Endothelial cell of umbilical vein (primary cell): ENCODE results near the gene UBE2E2. TPM values are rescaled to one million over a fixed set of nuclear protein-coding genes. Genes with fewer than 3 reads are reported as not detected.

Experiments
- BruUV-seq: library from RNA; stranded (reverse); fragments of 400-500 nt; replicated peaks from 2 replicates; lab custom pipeline; 2021; lab: Mats Ljungman, UMichigan
- CTCF ChIA-PET: fragments of 300-600, 350-600 bp; sonication (Branson Sonifier 250); formaldehyde crosslinking; loops from one replicate; lab custom pipeline; 2021; ENCODE audit warnings: antibody characterized with exemption, inconsistent platforms; lab: Charles Lee
- POLR2A ChIA-PET: fragments of 300-600, 350-600 bp; sonication (Branson Sonifier 250); formaldehyde crosslinking; loops from one replicate; lab custom pipeline; 2021; ENCODE audit warnings: antibody characterized with exemption, inconsistent platforms; lab: Charles Lee
- DNase-seq: peaks from one replicate; pipeline ENCODE4 v3.0.0-alpha.2; 2011; ENCODE audit warnings: low read depth, low spot score
- FAIRE-seq: peaks from 2 replicates; lab custom pipeline; 2011; peaks lifted over from hg19 to GRCh38; lab: Jason Lieb, UNC
- H2AFZ ChIP-seq: 2 replicates; pipeline ENCODE4 v1.6.0; 2012; ENCODE audit warnings: low read depth, low read length, control low read depth, inconsistent platforms
- H3K27ac ChIP-seq: 2 replicates; pipeline ENCODE4 v1.5.1; 2011; ENCODE audit warnings: low read depth, mild to moderate bottlenecking, control low read depth, low read length, moderate library complexity; ENCODE audit not compliant: insufficient read depth
- H3K27me3 ChIP-seq, 2 experiments: 2 replicates each; pipeline versions ENCODE4 v1.6.0 to v1.6.1; 2011; ENCODE audit warnings: low read length in 2 of 2, mixed read lengths in 1 of 2; ENCODE audit not compliant: control insufficient read depth in 2 of 2, insufficient read depth in 2 of 2
- H3K36me3 ChIP-seq, 2 experiments: 2 replicates in 1 of 2; 3 replicates in 1 of 2; pipeline ENCODE4 v1.5.1; 2011; ENCODE audit warnings: low read length in 2 of 2, mild to moderate bottlenecking in 1 of 2, moderate library complexity in 1 of 2; ENCODE audit not compliant: control insufficient read depth in 2 of 2, insufficient read depth in 2 of 2; ENCODE audit errors: extremely low read depth in 1 of 2
- H3K4me1 ChIP-seq: 3 replicates; pipeline ENCODE4 v1.5.1; 2011; ENCODE audit warnings: mild to moderate bottlenecking, low read length; ENCODE audit not compliant: control insufficient read depth, insufficient read depth; ENCODE audit errors: extremely low read depth
- H3K4me2 ChIP-seq: 2 replicates; pipeline ENCODE4 v1.6.1; 2011; ENCODE audit warnings: low read length, control low read depth, mixed read lengths; ENCODE audit not compliant: insufficient read depth
- H3K4me3 ChIP-seq, 3 experiments: fragments of 200-600 bp in 1 of 3; sonication (generic), shearing (Covaris generic) in 1 of 3; replicated peaks in 1 of 3; 2 replicates each; pipeline ENCODE4 v1.5.1; 2011 to 2016; ENCODE audit warnings: control low read depth in 3 of 3, low read length in 3 of 3, mild to moderate bottlenecking in 2 of 3, inconsistent platforms in 1 of 3, low read depth in 1 of 3, moderate library complexity in 1 of 3; ENCODE audit not compliant: insufficient read depth in 1 of 3
- H3K79me2 ChIP-seq: 2 replicates; pipeline ENCODE4 v1.6.0; 2012; ENCODE audit warnings: low read length, inconsistent platforms; ENCODE audit not compliant: control insufficient read depth, insufficient read depth
- H3K9ac ChIP-seq: replicated peaks from 2 replicates; pipeline ENCODE3; 2011; ENCODE audit warnings: low read length, control low read depth; ENCODE audit not compliant: insufficient read depth; ENCODE audit errors: extremely low read depth
- H3K9me1 ChIP-seq: replicated peaks from 3 replicates; pipeline ENCODE4 v1.6.0; 2011; ENCODE audit warnings: mild to moderate bottlenecking, low read length; ENCODE audit not compliant: control insufficient read depth, insufficient read depth; ENCODE audit errors: extremely low read depth
- H3K9me3 ChIP-seq: replicated peaks from 2 replicates; pipeline ENCODE4 v1.5.1; 2012; ENCODE audit warnings: low read length, inconsistent platforms; ENCODE audit not compliant: control insufficient read depth, insufficient read depth
- H4K20me1 ChIP-seq: replicated peaks from 2 replicates; pipeline ENCODE3; 2011; ENCODE audit warnings: mild to moderate bottlenecking, low read length; ENCODE audit not compliant: control insufficient read depth, insufficient read depth; ENCODE audit errors: extremely low read depth
- EZH2 ChIP-seq: IDR thresholded peaks from 2 replicates; pipeline ENCODE4 v1.6.1; 2012; ENCODE audit warnings: borderline replicate concordance, low read depth, mild to moderate bottlenecking, moderate library complexity, low read length, inconsistent platforms; ENCODE audit not compliant: severe bottlenecking
- FOS ChIP-seq: IDR thresholded peaks from 2 replicates; pipeline ENCODE4 v1.6.1; 2011; ENCODE audit warnings: mild to moderate bottlenecking, low read length, moderate library complexity, borderline replicate concordance; ENCODE audit not compliant: insufficient read depth
- GATA2 ChIP-seq: IDR thresholded peaks from 2 replicates; pipeline ENCODE4 v1.7.0; 2011; ENCODE audit warnings: low read depth, mild to moderate bottlenecking, moderate library complexity, mixed read lengths, low read length; ENCODE audit not compliant: insufficient read length, insufficient read depth
- JUN ChIP-seq: IDR thresholded peaks from 2 replicates; pipeline ENCODE4 v1.6.1; 2011; ENCODE audit warnings: borderline replicate concordance, low read depth; ENCODE audit not compliant: insufficient read length, insufficient read depth
- MYC ChIP-seq: IDR thresholded peaks from one replicate; pipeline ENCODE4 v1.6.1; 2011; ENCODE audit warnings: mild to moderate bottlenecking, low read depth, low read length
- POLR2A ChIP-seq: IDR thresholded peaks from 2 replicates; pipeline ENCODE4 v1.6.1; 2012; ENCODE audit warnings: low read depth, mild to moderate bottlenecking, control low read depth, low read length
- POLR2AphosphoS5 ChIP-seq: IDR thresholded peaks from 2 replicates; pipeline ENCODE4 v1.6.1; 2012; ENCODE audit warnings: low read depth, mild to moderate bottlenecking, control low read depth, low read length, moderate library complexity; ENCODE audit not compliant: insufficient read depth
- dilution Hi-C: fragments of 300-500 bp; cut with MboI; formaldehyde crosslinking; loops from one replicate; pipeline ENCODE4 v1.15.0; 2019; ENCODE audit warnings: low sequenced_read_pairs; ENCODE audit not compliant: extremely low pct_ligation_motif_present
- intact Hi-C: fragments of 100-400 bp; cut with micrococcal nuclease; formaldehyde crosslinking; loops from one replicate; pipeline ENCODE4 v1.10.0; 2022
- polyA plus RNA-seq, 4 experiments: library from polyadenylated mRNA; depleted of rRNA in 3 of 4; stranded (reverse) in 3 of 4; unstranded in 1 of 4; fragments of >200 nt; gene quantifications; 2 replicates each; pipeline versions ENCODE4 v1.2.1 to v1.2.3, GENCODE V29; 2011 to 2012; ENCODE audit warnings: missing spikeins in 1 of 4
- total RNA-seq: library from RNA; stranded (reverse); gene quantifications from 2 replicates; pipeline ENCODE4 v1.2.3, GENCODE V29; 2021
- TF ChIP-seq, protein P1 (sequence below): IDR thresholded peaks from 2 replicates; pipeline ENCODE4 v1.6.1; 2011; ENCODE audit not compliant: insufficient read depth, insufficient read length
- TF ChIP-seq, protein P2 (sequence below), 2 donors: IDR thresholded peaks; 1 replicate in 1 of 2; 2 replicates in 1 of 2; pipeline ENCODE4 v1.5.1; 2011; ENCODE audit warnings: low read length in 2 of 2, mild to moderate bottlenecking in 2 of 2, moderate library complexity in 2 of 2, control low read depth in 1 of 2, inconsistent platforms in 1 of 2, low read depth in 1 of 2; ENCODE audit not compliant: insufficient read depth in 1 of 2; ENCODE audit errors: extremely low read depth in 1 of 2

The UBE2E2 gene
- total and polyA plus RNA-seq, 2 donors (not counting 3 experiments of a cell fraction or from before 2014, with no cell fraction given): 37.0 to 45.4 TPM

DNA sequence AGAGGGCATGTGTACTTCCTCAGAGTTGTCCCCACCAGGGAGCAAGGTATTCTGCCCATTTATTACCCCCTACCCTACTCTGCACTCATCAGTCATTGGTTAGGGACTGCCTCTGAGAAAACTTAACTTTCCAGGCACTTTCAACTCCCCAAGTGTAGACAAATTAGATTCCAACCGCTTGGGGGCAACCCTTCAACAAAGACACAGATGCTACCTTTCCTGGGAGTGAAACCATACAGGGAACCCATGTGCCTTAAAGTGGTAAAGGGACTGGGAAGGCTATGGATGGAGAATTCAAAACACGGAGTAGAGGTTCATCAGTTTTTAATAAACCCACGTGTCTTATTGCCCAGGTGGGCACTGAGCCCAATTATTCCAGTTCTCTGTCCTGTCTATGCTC is 19.4 kb upstream of the UBE2E2 start:
- CTCF ChIA-PET: no interaction called here
- peak; percentile 56 for DNase-seq
- H3K36me3 ChIP-seq: no peaks in the 10 kb centered on the region
- H3K4me2 ChIP-seq: no peak overlapping the region
- no peaks in the 10 kb centered on the region for H3K9me3 ChIP-seq
- H3K9me1 ChIP-seq: no peaks in the 10 kb centered on the region
- no peaks in the 10 kb centered on the region for H3K79me2 ChIP-seq
- no TSS peak for BruUV-seq
- dilution Hi-C loops: no loop called here
- no peak overlapping the region for H3K4me3 ChIP-seq
- FAIRE-seq: peak; percentile 71
- no peaks in the 10 kb centered on the region for H4K20me1 ChIP-seq
- no peak overlapping the region for H3K9ac ChIP-seq
- no peak overlapping the region for H2AFZ ChIP-seq
- no peaks in the 10 kb centered on the region for H3K4me1 ChIP-seq
- peaks cover 0 to 5% of the 10 kb centered on the region in 2 experiments for H3K27me3 ChIP-seq
- H3K27ac ChIP-seq: no peak overlapping the region
- POLR2A ChIA-PET: no interaction called here
- TF ChIP-seq, protein P1, sequence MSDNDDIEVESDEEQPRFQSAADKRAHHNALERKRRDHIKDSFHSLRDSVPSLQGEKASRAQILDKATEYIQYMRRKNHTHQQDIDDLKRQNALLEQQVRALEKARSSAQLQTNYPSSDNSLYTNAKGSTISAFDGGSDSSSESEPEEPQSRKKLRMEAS: no peak
- TF ChIP-seq, protein P2, sequence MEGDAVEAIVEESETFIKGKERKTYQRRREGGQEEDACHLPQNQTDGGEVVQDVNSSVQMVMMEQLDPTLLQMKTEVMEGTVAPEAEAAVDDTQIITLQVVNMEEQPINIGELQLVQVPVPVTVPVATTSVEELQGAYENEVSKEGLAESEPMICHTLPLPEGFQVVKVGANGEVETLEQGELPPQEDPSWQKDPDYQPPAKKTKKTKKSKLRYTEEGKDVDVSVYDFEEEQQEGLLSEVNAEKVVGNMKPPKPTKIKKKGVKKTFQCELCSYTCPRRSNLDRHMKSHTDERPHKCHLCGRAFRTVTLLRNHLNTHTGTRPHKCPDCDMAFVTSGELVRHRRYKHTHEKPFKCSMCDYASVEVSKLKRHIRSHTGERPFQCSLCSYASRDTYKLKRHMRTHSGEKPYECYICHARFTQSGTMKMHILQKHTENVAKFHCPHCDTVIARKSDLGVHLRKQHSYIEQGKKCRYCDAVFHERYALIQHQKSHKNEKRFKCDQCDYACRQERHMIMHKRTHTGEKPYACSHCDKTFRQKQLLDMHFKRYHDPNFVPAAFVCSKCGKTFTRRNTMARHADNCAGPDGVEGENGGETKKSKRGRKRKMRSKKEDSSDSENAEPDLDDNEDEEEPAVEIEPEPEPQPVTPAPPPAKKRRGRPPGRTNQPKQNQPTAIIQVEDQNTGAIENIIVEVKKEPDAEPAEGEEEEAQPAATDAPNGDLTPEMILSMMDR (IDR thresholded peaks at IDR 0.05; ENCODE audit: extremely low read depth in 1 of 2, insufficient read depth in 1 of 2, low read depth in 1 of 2, low read length in 2 of 2): peak; percentile 35 to 50
- intact Hi-C loops: loop anchor here (1.0 to 5.0 kb wide), 2 partner anchors 578 to 694 kb away; no protein-coding TSS in a partner anchor

GRCh38 chr3:23185861-23186260 is 17.3 kb upstream of the UBE2E2 start:
- H3K9me1 ChIP-seq: no peaks in the 10 kb centered on the region
- H3K79me2 ChIP-seq: no peaks in the 10 kb centered on the region
- H3K4me1 ChIP-seq: no peaks in the 10 kb centered on the region
- dilution Hi-C loops: no loop called here
- peaks cover 0 to 11% of the 10 kb centered on the region in 2 experiments for H3K27me3 ChIP-seq
- H3K9ac ChIP-seq: no peak overlapping the region
- H3K36me3 ChIP-seq: no peaks in the 10 kb centered on the region
- H4K20me1 ChIP-seq: no peaks in the 10 kb centered on the region
- no TSS peak for BruUV-seq
- H3K4me3 ChIP-seq: no peak overlapping the region
- no peak overlapping the region for H3K27ac ChIP-seq
- POLR2A ChIA-PET: no interaction called here
- TF ChIP-seq FOS (no peak), POLR2A (no peak), JUN (no peak), POLR2AphosphoS5 (no peak), GATA2 (no peak), EZH2 (no peak), MYC (no peak)
- TF ChIP-seq, protein P2 (IDR thresholded peaks at IDR 0.05; ENCODE audit: extremely low read depth in 1 of 2, insufficient read depth in 1 of 2, low read depth in 1 of 2, low read length in 2 of 2): no peak
- TF ChIP-seq, protein P1: no peak
- no peak for FAIRE-seq
- intact Hi-C loops: no loop called here
- no peaks in the 10 kb centered on the region for H3K9me3 ChIP-seq
- DNase-seq: no peak
- no peak overlapping the region for H3K4me2 ChIP-seq
- CTCF ChIA-PET: interaction anchor here (1.3 to 1.6 kb wide), 3 partner anchors 9 to 225 kb away, joined by 3 to 5 read pairs (median 4); no protein-coding TSS in a partner anchor
- no peak overlapping the region for H2AFZ ChIP-seq
